Liver (tissue), 3 donors: ENCODE measurements around the gene TLR3.

ENCODE experiments used
- EGR1 ChIP-seq, 2 donors: IDR thresholded peaks; 2 replicates each; pipeline ENCODE4 v1.6.1; 2016 to 2018; ENCODE audit warnings: antibody characterized with exemption in 2 of 2, low read depth in 2 of 2
- FOXA1 ChIP-seq: IDR thresholded peaks from 2 replicates; pipeline ENCODE4 v1.6.1; 2016; ENCODE audit warnings: antibody characterized with exemption
- JUND ChIP-seq, 2 donors: IDR thresholded peaks; 2 replicates each; pipeline ENCODE4 v1.6.1; 2016; ENCODE audit warnings: antibody characterized with exemption in 2 of 2
- MAX ChIP-seq: IDR thresholded peaks from 2 replicates; pipeline ENCODE4 v1.6.1; 2016; ENCODE audit warnings: antibody characterized with exemption
- RAD21 ChIP-seq, 2 donors: IDR thresholded peaks; 2 replicates each; pipeline ENCODE4 v1.6.1; 2016; ENCODE audit warnings: antibody characterized with exemption in 2 of 2, mild to moderate bottlenecking in 2 of 2
- RXRA ChIP-seq, 2 donors: IDR thresholded peaks; 2 replicates each; pipeline ENCODE4 v1.6.1; 2017 to 2018; ENCODE audit warnings: antibody characterized with exemption in 2 of 2, mild to moderate bottlenecking in 1 of 2
- TAF1 ChIP-seq: conservative IDR thresholded peaks from 2 replicates; pipeline ENCODE4 v1.6.1; 2016; ENCODE audit warnings: antibody characterized with exemption, mild to moderate bottlenecking
- YY1 ChIP-seq: IDR thresholded peaks from 2 replicates; pipeline ENCODE4 v1.6.1; 2016; ENCODE audit warnings: antibody characterized with exemption, mild to moderate bottlenecking
- TF ChIP-seq, protein P1 (sequence below): fragments of 150-350 bp; IDR thresholded peaks from 2 replicates; pipeline ENCODE4 v1.5.1; 2017; ENCODE audit warnings: improper control_type of control experiment, low read depth, low read length; ENCODE audit not compliant: missing input control
- TF ChIP-seq, protein P2 (sequence below): IDR thresholded peaks from 2 replicates; pipeline ENCODE4 v1.6.1; 2016; ENCODE audit warnings: antibody characterized with exemption
- donor health status: healthy.
- donor health status: healthy.

- TF ChIP-seq, protein P1, sequence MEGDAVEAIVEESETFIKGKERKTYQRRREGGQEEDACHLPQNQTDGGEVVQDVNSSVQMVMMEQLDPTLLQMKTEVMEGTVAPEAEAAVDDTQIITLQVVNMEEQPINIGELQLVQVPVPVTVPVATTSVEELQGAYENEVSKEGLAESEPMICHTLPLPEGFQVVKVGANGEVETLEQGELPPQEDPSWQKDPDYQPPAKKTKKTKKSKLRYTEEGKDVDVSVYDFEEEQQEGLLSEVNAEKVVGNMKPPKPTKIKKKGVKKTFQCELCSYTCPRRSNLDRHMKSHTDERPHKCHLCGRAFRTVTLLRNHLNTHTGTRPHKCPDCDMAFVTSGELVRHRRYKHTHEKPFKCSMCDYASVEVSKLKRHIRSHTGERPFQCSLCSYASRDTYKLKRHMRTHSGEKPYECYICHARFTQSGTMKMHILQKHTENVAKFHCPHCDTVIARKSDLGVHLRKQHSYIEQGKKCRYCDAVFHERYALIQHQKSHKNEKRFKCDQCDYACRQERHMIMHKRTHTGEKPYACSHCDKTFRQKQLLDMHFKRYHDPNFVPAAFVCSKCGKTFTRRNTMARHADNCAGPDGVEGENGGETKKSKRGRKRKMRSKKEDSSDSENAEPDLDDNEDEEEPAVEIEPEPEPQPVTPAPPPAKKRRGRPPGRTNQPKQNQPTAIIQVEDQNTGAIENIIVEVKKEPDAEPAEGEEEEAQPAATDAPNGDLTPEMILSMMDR: no peak
- TF ChIP-seq, protein P2, sequence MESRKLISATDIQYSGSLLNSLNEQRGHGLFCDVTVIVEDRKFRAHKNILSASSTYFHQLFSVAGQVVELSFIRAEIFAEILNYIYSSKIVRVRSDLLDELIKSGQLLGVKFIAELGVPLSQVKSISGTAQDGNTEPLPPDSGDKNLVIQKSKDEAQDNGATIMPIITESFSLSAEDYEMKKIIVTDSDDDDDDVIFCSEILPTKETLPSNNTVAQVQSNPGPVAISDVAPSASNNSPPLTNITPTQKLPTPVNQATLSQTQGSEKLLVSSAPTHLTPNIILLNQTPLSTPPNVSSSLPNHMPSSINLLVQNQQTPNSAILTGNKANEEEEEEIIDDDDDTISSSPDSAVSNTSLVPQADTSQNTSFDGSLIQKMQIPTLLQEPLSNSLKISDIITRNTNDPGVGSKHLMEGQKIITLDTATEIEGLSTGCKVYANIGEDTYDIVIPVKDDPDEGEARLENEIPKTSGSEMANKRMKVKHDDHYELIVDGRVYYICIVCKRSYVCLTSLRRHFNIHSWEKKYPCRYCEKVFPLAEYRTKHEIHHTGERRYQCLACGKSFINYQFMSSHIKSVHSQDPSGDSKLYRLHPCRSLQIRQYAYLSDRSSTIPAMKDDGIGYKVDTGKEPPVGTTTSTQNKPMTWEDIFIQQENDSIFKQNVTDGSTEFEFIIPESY: no peak
- peak; percentile 75 for TF ChIP-seq MAX
- no peak for TF ChIP-seq TAF1
- TF ChIP-seq JUND (IDR thresholded peaks at IDR 0.05): no peak
- no peak for TF ChIP-seq FOXA1
- no peak for TF ChIP-seq RXRA (IDR thresholded peaks at IDR 0.05)
- peak; percentile 14 for TF ChIP-seq YY1
- no peak for TF ChIP-seq EGR1 (IDR thresholded peaks at IDR 0.05; ENCODE audit: low read depth in 2 of 2)
- no peak for TF ChIP-seq RAD21 (IDR thresholded peaks at IDR 0.05)
Measured at GRCh38 chr4:186104114-186104889, 35.3 kb downstream of the TLR3 start, which contains the start of gene FAM149A.
